GM12872 (cell line): ENCODE measurements around the gene S100A7.

Experiments
- TF ChIP-seq, protein P1 (sequence below): IDR thresholded peaks from 3 replicates; pipeline ENCODE4 v1.5.1; 2011; ENCODE audit warnings: low read depth, mild to moderate bottlenecking, low read length, moderate library complexity; ENCODE audit not compliant: insufficient read depth

Gene S100A7

DNA sequence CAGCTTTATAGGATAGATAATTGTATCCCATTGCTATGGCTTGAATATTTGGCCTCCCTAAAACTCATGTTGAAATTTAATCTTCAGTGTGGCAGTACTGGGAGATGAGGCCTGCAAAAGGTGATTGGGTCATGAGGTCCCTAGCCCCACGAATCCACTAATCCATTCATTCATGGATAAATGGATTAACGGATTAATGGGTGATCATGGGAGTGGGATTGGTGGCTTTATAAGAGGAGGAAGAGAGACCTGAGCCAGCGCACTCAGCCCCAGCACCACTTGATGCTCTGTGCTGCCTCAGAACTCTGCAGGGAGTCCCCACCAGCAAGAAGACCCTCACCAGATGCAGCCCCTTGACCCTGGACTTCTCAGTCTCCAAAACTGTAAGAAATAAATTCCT, 43.3 kb upstream of the S100A7 start:
- TF ChIP-seq, protein P1, sequence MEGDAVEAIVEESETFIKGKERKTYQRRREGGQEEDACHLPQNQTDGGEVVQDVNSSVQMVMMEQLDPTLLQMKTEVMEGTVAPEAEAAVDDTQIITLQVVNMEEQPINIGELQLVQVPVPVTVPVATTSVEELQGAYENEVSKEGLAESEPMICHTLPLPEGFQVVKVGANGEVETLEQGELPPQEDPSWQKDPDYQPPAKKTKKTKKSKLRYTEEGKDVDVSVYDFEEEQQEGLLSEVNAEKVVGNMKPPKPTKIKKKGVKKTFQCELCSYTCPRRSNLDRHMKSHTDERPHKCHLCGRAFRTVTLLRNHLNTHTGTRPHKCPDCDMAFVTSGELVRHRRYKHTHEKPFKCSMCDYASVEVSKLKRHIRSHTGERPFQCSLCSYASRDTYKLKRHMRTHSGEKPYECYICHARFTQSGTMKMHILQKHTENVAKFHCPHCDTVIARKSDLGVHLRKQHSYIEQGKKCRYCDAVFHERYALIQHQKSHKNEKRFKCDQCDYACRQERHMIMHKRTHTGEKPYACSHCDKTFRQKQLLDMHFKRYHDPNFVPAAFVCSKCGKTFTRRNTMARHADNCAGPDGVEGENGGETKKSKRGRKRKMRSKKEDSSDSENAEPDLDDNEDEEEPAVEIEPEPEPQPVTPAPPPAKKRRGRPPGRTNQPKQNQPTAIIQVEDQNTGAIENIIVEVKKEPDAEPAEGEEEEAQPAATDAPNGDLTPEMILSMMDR: no peak

DNA sequence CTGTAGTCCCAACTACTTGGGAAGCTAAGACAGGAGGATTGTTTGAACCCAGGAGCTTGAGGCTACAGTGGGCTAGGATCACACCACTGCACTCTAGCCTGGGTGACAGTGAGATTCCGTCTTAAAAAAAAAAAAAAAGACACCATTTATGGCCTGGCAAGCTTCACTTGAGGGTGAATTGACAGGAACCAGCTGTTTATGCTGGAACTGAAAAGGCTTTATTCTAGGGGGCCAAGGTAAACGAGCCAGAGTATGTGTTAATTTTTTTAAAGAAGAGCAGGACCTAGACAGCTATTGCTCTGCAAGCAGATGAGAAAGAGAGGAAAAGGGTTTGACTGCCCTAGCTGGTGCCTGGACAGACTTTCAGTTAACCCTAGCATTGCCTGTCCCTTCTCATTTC, 38.3 kb upstream of the S100A7 start:
- TF ChIP-seq, protein P1: no peak

- TF ChIP-seq, protein P1: no peak
These were observed 35.1 kb upstream of the S100A7 start for GRCh38 chr1:153495536-153495935.

DNA sequence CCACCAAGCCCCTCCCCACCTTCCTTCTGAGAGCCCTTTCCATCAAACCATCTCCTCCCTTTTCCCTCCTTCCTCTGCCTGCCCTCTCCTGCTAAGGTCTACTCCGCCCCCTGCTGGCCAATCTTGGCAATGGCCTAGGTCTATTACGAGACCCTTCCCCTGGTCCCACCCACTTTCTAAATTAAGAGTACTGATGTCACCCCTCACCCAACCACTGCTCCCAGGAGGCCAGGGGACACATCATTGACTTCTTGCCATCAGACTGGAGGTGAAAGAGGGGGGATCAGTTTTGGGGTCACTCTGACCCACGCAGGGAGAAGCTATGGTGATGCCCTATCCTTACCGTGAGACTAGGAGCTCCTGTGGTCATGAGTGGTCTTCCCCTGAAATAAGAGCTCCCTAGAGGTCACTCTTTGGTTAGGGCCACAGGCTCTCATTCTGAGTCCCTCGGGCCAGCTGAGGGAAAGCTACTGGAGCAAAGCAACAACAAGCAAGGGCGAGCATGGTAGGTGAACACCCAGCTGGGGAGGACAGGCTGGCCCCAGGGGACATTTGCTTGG, 34.6 kb upstream of the S100A7 start:
- TF ChIP-seq, protein P1: peak; percentile 90

DNA sequence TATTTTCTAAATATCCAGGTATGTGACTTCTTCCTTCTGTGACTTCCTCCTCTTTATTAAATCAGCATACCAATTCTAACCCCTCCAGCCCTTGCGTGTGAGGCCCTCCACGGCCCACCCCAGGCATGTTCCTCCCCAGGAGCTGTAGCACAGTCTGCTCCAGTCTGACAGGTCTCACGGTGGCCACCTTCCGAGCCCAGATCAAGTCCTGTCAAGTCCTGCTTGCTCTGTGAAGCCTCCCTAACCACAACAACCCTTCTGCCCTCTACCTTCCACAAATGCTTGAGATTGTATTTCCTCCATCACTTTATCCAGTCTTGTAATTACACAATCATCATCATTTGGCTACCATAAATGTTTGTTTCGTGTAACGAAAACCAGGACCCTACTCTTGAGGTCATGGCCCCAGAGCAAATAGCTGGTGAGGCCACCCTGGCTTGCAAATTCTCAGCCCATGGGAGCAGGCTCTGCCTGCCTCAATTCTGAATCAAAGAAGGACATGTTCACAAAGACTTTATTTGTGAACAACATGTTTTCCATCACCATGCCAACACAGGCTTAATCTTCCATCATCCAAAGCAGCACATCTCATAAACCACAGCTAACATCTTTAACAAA, 33.0 kb upstream of the S100A7 start:
- TF ChIP-seq, protein P1: no peak

DNA sequence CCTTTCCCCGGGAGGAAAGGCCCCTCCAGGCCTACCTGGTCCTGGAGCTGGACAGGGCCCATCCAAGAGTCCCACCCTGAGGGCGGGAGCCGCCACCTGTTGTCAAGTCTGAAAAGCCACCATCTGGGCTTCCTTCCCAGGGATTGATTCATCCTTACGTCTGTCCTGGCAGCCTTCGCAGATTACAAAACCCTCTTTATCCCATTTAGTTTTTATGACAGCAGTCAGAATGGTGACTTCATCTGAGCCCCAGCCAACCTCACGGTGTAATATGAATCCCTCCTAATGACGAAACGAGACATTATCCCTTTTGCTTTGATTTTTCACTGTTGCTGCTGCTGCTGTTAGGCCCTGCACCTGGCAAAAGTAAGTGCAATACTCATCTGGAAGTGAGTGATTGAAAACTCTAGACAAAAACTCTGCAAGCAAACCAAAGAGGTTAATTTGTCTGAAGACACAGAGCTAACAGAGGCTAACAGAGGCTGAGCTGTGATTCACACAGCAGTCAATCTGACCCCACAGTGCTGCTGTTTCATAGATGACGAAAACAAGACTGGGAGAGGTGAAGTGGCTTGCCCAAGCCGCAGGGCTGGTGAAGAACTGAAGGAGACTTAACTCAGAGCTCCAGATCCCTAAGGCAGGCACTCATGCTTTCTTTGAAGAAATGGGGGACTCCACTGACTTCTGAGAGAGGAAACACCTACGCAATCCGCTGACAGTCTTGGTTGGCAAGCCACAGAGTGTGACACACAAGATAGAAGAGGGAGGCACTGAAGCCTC, 30.0 kb upstream of the S100A7 start:
- TF ChIP-seq, protein P1: no peak

GRCh38 chr1:153488731-153489130, 28.3 kb upstream of the S100A7 start:
- TF ChIP-seq, protein P1: no peak
